Superior temporal gyrus (tissue), 1 donor: ENCODE data around the gene GM2A.

Experiments
- DNase-seq: peaks from one replicate; pipeline ENCODE4 v3.0.0-alpha.2; 2016; ENCODE audit errors: extremely low spot score

The GM2A gene

GRCh38 chr5:151252762-151253604, at the start of gene GM2A:
GM2A (plus strand) TSS chr5:151253185; CDS start chr5:151253217, 32 bp downstream.
- DNase-seq, result peak; percentile 99

GRCh38 chr5:151204051-151204450, 48.9 kb upstream of the GM2A start:
- no peak for DNase-seq

DNA sequence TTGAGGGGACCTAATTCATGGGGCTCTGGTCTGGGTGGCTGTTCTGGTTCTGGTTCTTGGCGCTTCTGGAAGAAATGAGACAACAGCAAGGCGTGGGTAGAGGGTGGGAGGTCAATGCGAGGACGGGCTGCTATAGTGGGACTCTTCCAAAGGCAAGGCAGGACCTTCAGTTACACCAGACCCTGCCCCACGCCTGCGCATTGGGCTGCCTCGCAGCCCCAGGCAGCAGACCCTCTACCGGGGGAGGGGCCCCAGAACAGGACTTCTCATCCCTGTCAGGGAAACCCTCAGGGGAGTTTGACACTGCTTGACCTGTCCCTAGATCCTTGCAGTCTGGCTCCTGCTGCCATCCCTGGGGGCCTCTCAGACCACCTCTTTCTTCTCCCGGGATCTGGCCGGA, 47.6 kb upstream of the GM2A start:
- DNase-seq, result no peak

DNA sequence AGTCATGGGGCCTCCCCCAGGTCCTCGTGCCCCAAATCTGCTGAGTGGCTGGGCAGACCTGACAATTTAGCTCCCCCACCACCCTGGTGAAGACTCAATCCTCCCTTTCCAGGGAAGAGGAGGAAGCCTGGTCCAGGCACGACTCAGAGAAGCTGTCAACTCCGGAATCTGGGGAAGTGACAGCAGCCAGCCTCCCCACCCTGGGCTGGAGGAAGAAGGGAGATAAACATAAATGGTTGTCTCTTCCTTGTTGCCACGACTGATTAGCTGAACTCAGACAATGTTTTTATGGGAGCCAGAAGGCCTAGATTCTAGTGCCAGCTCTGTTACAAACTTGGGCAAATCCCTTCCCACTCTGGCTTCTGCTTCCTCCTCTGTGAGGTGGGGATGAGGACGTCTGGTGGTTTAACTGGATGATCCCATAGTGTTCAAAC, 44.5 kb upstream of the GM2A start:
- DNase-seq, result no peak

DNA sequence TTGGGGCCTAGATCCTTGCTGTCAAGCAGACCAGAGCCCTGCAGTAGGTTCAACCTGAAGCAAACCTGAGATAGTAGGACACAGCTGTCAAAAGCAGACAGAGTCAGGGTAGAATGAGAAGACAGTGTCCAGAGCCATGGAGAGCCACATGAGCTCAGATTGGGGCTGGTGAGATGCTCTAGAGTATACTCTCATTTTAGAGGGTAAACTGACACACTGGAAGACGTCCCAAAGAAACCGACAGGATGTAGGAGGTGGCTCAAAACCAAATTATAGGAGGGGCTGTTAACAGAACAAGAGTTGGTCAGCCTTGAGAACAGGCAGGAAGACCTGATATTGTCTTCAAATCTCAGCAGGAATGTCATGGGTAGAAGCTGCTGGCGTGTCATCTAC, 40.6 kb upstream of the GM2A start:
- DNase-seq, result no peak

GRCh38 chr5:151213803-151214613, 39.0 kb upstream of the GM2A start:
- no peak for DNase-seq

DNA sequence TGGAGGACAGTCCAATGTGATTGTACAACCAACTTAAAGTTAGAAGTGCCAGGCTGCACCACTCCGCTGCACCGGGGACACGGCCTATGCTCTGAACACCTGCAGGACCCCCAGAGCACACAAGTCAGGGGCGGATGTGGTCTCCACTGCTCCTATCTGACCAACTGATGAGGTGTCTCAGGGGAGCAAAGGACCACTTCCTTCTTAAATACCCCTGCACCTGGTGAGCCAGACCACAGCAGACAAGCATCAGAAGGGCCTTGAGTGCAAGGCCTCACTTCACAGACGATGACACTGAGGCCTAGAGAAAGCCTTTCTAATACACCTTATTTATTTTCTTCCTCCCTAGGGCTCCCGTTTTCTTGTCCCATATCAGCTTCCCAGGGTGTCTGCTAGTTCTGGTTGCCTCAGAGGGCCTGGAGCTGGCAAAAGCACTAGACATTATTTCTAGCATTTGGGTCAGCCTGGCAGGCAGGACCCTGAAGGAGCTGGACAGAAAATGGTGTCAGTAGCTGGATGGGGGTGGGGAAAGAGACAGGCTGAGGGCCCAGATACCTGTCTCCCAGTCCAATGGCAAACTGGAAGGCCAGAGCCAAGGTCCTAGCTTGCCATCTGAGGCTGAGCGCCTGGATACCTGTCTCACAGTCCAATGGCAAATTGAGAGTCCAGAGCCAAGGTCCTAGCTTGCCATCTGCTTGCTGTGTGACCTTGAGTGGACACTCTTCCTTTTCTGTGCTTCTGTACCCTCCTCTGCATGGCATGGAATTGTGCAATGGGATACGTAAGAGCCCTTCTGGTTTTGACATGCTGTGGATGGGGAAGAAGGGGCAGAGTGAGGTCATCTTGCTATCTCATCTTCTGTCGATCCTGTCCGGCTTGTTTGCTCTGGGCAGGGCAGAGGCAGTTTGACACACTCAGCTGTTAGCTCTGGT, 38.1 kb upstream of the GM2A start:
- no peak for DNase-seq

DNA sequence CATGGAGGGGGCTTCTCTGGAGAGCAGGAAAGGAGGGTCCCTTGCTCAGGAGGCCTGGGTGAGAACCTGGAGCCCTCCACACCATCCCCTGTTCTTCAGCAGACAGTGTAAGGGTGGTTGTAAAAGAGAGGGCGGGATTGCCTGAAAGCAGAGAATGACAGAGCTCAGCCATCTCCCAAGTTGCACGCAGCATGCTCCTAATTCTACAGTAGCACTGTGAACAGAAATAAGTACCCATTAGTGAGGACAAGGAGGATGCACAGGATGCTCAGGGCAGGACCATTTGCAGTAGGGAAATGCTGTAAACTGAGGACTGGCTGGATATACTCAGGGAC, 37.5 kb upstream of the GM2A start:
- DNase-seq, result no peak

GRCh38 chr5:151216781-151217180, 36.2 kb upstream of the GM2A start:
- DNase-seq, result no peak

- DNase-seq, result no peak
Observed at GRCh38 chr5:151218177-151218576, 34.8 kb upstream of the GM2A start.

DNA sequence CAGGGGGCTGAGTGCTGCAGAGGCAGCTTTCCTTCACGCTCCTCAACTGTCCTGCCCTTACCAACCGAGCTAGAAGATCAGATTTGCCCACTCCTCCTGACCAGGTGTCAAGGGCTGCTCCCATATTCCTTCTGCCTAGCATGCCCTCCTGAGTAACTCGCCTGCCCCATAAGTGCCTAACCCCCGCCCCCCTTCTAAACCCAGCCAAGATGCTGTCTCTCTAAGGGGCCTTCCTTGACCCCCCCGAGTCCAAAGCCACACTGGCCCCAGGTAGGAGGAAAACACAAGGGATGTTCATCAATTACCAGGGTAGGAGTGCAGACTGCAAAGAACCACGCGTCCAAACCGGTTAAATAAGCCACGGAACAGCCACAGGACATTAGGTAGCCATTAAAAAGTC, 33.8 kb upstream of the GM2A start:
- no peak for DNase-seq

- no peak for DNase-seq
Observed at GRCh38 chr5:151219789-151220188, 33.2 kb upstream of the GM2A start.

GRCh38 chr5:151221574-151221973, 31.4 kb upstream of the GM2A start:
- DNase-seq, result no peak

DNA sequence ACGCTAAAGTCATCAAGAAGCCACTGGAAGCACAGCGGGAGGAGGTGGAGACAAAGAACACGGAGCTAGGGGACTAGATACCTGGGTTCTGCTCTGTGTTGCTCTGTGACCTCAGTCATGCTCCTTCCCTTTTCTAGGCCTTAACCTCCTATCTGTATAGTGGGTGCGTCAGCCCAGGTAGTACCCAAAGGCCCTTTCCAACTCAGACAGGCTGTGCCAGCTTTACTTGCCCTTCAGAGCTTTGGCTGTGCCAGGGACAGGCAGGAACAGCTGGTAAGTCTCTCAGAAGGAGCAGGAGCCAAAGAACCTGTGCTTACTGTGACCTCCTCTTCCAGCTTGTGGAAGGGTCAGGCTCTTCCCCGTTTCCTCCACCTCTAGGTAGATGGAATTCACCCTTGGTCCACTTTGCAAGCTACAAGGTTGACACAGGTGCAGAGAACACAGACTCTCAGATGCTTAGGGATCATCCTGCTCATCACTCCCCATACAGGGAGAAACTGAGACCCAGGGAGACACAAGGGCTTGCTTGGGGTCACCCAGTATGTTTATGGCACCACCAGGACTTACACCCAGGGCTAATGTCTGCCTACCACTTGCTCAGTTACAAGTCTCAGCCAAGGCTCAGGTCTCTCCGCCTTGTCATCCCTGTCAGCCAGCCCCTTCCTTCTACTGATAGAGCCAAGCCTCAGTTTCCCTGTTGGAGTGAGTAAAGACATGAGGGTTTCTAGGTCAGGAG, 30.8 kb upstream of the GM2A start:
- no peak for DNase-seq

DNA sequence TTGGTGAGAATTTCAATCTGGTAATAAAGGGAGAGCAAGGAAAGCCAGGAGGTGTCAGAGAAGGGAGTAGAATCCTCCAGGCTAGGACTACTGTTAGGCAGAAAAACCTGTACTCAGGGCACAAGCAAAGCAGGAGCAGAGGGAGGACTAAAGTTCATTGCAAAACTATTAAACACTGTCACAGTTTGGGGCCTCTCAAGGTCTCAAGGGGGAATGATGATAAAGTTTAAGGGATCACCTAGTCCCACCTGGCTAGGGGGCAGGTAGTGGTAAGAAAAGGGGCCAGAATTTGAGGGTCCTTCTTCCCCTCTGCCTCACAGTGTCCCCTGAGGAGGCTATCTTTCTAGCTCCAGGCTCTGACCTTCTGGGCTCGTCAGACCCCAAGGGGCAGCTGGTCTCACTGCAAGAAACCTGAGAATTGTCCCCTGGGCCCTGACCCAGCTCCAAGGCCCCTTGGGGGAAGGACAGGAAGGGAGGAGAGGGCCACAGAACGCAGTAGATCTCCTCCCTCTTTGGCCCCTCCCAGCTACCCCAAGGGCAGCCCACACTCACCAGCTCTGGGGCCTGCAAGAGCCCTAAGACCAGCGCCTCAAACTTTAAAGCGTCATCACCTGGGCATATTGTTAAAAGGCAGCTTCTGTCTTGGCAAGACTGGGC, 30.1 kb upstream of the GM2A start:
- DNase-seq, result no peak

GRCh38 chr5:151223447-151224264, 29.3 kb upstream of the GM2A start, which contains the start of gene CCDC69:
CCDC69 (minus strand) TSS chr5:151224092; CDS start chr5:151223970, 122 bp downstream.
- peak; percentile 55 for DNase-seq

DNA sequence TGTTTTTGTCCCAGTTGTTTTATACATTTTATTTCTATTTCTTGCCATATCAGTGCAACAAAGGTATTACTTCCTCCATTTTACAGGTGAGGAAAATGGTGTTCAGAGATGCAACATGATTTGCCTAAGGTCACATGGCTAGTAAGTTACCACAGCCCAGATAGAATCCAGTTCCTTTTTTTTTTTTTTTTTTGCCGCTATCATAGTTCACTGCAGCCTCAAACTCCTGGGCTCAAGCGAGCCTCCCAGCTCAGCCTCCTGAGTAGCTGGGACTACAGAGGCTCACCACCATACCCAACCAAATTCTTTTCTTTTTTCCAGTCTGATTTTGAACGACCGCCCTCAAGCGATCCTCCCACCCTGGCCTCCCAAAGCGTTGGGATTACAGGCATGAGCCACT, 28.6 kb upstream of the GM2A start:
- DNase-seq, result no peak

DNA sequence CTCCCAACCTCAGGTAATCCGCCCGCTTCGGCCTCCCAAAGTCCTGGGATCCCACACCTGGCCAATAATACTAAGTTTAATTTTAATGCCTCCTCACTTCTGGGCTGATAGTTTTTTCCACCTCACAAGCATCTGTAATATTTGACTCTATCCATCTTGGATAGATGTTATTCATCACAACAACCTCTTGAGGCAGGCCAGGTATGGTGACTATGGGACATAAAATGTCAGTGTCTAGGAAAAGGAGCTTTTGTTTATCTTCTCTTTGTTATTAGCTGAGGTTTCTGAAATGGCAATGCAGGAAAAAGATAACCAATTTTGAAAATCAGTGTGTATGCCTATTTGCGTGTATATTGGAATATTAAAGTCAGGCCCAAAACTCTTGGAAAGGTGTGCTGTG, 27.9 kb upstream of the GM2A start:
- no peak for DNase-seq

GRCh38 chr5:151225475-151225874, 27.5 kb upstream of the GM2A start:
- DNase-seq, result no peak
